BE2C (cell line): ENCODE results near the gene KIAA0930.

Experiments
- DNase-seq: peaks from one replicate; pipeline ENCODE4 v3.0.0-alpha.2; 2020
- H3K27me3 ChIP-seq: fragments of 250-450 bp; sonication (Bioruptor Pico); 2 replicates; pipeline ENCODE4 v1.5.1; 2020; ENCODE audit warnings: mild to moderate bottlenecking
- H3K36me3 ChIP-seq: fragments of 250-450 bp; sonication (Bioruptor Pico); 2 replicates; pipeline ENCODE4 v1.5.1; 2020; ENCODE audit warnings: mild to moderate bottlenecking
- H3K4me1 ChIP-seq: fragments of 250-450 bp; sonication (Bioruptor Pico); 2 replicates; pipeline ENCODE4 v1.5.1; 2020
- H3K4me3 ChIP-seq: 2 replicates; pipeline ENCODE4 v1.5.1; 2011; ENCODE audit warnings: low read depth, low read length
- H3K9me3 ChIP-seq: fragments of 250-450 bp; sonication (Bioruptor Pico); 2 replicates; pipeline ENCODE4 v1.5.1; 2020
- CTCF ChIP-seq: IDR thresholded peaks from 2 replicates; pipeline ENCODE4 v1.5.1; 2012; ENCODE audit warnings: mild to moderate bottlenecking, low read depth, low read length

The KIAA0930 gene

GRCh38 chr22:45233827-45234226 is 6.9 kb downstream of the KIAA0930 start:
- no peak for TF ChIP-seq CTCF
- H3K36me3 ChIP-seq: peaks cover 3% of the 10 kb centered on the region; the same call in 1 of the 2 replicates
- no peaks in the 10 kb centered on the region for H3K9me3 ChIP-seq
- no peak for DNase-seq
- H3K27me3 ChIP-seq: no peaks in the 10 kb centered on the region
- no peaks in the 10 kb centered on the region for H3K4me1 ChIP-seq
- H3K4me3 ChIP-seq: no peak overlapping the region

DNA sequence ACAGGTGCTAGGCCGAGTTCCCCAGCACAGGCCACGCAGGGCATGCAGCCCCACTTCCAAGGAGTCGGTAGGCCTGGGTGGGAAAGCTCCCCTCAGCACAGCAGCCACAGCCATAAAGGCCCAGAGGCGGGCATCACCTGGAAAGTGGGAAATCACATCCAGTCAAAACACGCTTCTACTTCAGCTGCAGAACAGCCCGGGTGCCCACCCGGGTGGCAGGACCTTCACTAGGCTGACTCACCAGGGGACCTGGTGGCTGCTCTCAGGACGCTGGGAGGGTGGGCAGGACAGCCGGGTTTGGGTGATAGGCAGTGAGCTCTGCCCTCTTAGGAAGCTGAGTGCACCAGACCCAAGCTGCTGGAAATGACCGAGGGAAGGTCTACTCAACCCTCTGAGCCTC is 7.3 kb downstream of the KIAA0930 start:
- no peaks in the 10 kb centered on the region; the same call in 1 of the 2 replicates for H3K36me3 ChIP-seq
- TF ChIP-seq CTCF: no peak
- DNase-seq: no peak
- H3K4me1 ChIP-seq: no peaks in the 10 kb centered on the region
- H3K4me3 ChIP-seq: no peak overlapping the region
- H3K9me3 ChIP-seq: no peaks in the 10 kb centered on the region
- no peaks in the 10 kb centered on the region for H3K27me3 ChIP-seq

DNA sequence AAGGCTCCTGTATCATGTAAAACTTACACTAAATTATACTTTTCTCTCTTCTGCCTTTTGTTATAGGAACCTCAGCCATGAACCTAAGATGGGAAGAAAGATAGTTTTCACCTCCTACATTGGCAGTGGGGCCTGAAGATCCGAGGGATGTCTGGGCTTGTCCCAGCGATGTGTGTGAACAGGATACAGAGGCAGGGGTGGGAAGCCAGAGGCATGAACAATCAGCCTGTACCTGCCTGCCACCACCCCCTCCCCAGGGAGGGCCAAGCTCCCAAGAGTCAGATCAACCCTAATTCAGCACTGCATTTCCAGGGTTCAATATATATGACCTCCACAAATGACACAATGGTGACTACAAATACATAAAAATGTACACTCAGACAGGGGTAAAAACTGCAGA is 9.4 kb downstream of the KIAA0930 start:
- Histone ChIP-seq H3K36me3 (no peaks in the 10 kb centered on the region; the same call in 1 of the 2 replicates), H3K9me3 (no peaks in the 10 kb centered on the region), H3K27me3 (no peaks in the 10 kb centered on the region), H3K4me3 (no peak overlapping the region), H3K4me1 (no peaks in the 10 kb centered on the region)
- TF ChIP-seq CTCF: no peak
- no peak for DNase-seq

- peaks cover 10% of the 10 kb centered on the region; the same call in 1 of the 2 replicates for H3K4me1 ChIP-seq
- DNase-seq: no peak
- H3K9me3 ChIP-seq: no peaks in the 10 kb centered on the region
- H3K36me3 ChIP-seq: no peaks in the 10 kb centered on the region; the same call in 1 of the 2 replicates
- H3K27me3 ChIP-seq: no peaks in the 10 kb centered on the region
- H3K4me3 ChIP-seq: no peak overlapping the region
- TF ChIP-seq CTCF: no peak
Measured at GRCh38 chr22:45230026-45230721, 10.5 kb downstream of the KIAA0930 start.

DNA sequence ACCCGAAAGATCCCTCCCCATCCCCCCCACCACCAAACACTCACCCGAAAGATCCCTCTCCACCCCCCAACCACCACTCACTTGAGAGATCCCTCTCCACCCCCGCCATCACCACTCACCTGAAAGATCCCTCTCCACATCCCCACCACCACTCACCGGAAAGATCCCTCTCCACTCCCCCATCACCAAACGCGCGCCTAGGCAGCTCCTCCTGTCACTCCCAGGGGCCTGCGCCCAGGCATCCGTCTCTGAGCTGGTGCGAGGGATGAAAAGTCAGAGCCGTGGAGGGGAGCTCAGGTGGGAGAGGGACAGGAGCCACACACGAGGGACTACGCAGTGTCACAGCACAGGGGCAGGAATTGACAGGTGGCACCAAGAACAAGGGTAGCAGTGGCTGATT is 11.5 kb downstream of the KIAA0930 start:
- Histone ChIP-seq H3K36me3 (no peaks in the 10 kb centered on the region; the same call in 1 of the 2 replicates), H3K4me1 (peaks cover 10% of the 10 kb centered on the region; the same call in 1 of the 2 replicates), H3K27me3 (no peaks in the 10 kb centered on the region), H3K4me3 (no peak overlapping the region), H3K9me3 (no peaks in the 10 kb centered on the region)
- no peak for TF ChIP-seq CTCF
- no peak for DNase-seq

- DNase-seq: no peak
- no peaks in the 10 kb centered on the region for H3K9me3 ChIP-seq
- peaks cover 10% of the 10 kb centered on the region; the same call in 1 of the 2 replicates for H3K4me1 ChIP-seq
- TF ChIP-seq CTCF: no peak
- no peak overlapping the region for H3K4me3 ChIP-seq
- no peaks in the 10 kb centered on the region for H3K27me3 ChIP-seq
- H3K36me3 ChIP-seq: no peaks in the 10 kb centered on the region; the same call in 1 of the 2 replicates
Measured at GRCh38 chr22:45228401-45228754, 12.3 kb downstream of the KIAA0930 start.
